HG02973 (cell line): Measurements from ENCODE around the gene ARID5A.

Source experiments
- ATAC-seq: cut with Tn5 transposase; IDR thresholded peaks from one replicate; pipeline ENCODE4 v1.9.1; 2021; ENCODE audit warnings: moderate library complexity; ENCODE audit not compliant: unreplicated experiment

ARID5A gene

GRCh38 chr2:96538487-96539214, 2.1 kb downstream of the ARID5A start:
- ATAC-seq: no peak

DNA sequence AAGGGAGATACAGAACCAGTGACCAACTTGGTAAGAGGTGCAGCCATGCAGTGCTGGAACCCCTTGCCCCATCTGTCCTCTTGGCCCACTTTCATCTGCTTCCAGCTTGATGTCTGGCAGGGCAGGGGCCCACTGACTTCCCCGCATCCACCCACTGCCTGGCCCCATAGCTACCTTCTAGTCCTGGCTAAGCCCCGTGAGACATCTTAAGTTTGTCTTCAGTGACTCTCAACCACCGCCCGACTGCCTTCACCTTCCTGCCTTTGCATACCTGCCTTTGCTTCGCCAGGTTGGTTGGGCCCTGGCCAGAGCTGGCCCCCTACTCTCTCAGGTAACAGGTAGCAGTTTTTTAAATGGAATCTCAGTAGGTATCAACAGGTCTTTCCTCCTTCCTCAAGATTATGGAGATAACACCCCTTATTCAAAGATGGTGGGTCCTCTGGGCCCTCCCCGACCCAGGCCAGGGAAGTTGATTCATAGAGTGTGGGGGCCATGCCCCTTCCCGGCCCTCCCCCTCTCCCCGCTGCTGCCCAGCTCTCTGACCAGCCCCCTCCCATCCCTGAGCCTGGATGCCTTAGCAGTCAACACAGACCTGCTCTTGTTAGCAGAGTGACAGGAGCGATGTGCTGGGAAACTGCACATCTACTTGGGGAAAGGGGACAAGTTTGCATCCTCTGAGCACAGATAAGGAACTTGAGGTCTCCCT, 2.8 kb downstream of the ARID5A start:
- no peak for ATAC-seq

DNA sequence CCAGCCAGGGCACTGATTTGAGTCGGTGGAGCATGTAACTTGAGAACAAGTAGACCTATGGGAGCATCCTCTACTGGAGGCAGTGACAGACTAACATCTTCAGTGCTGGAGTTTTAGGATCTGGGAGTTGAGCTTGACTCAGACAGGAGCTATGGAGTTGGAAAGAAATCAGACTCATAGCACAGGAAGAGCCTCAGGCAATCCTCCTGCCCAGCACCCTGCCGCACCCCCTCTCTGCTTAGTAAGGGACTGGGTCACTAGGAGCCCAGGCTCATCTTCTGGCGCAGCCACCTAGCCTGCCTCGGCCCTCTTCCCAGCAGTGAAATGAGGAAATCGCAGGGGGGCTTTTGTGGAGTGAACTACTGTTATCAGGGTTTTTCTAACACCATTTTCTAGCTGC, 3.6 kb downstream of the ARID5A start:
- ATAC-seq: no peak

- no peak for ATAC-seq
These were observed 5.0 kb downstream of the ARID5A start for GRCh38 chr2:96541398-96542152.

DNA sequence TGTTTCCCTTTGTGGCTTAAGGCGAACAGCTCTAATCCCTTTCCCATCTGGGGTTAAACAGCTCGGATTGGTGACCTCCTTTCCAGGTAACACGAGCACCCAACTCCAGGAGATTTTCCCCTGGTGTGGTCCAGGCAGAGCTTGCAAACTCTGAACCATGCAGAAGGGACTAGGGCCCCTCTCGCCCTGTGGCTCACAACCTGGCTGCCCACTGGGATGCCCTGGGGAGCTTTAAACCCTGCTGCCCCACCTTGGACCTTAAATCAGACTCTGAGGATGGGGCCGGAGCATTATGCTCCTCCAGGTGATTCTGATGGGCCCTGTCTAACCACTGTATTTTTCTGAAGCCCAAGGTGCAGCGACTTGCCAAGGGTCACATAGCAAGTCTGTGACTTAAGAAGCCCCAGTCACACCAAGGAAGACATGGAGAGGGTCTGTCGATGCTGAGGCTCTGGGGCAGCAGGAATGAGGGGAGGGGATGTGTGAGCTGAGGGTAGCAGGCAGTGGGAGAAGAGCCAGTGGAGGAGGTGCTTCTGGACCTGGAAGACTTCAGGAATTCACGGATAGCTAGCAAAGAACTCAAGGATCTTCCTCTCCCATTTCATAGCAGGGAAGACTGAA, 5.9 kb downstream of the ARID5A start:
- no peak for ATAC-seq

DNA sequence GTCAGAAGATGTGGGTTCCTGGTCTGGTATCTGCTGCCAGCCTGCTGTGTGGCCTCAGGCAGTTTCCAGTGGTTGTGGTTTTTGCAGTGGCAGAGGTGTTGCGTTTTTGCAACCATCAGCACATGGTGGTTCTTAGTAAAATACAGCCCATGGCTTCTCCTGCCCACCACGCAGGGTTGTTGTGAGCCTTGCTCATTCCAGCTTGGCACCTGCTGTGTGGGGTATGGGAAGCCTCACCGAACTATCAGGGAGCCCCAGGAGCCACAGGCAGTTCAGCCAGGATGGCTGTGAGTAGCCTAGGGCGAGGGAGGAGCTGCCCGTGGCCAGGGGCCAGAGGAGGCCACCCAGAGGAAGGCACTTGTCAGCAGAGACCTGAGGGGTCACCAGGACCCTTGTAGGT, 9.8 kb downstream of the ARID5A start:
- no peak for ATAC-seq

GRCh38 chr2:96546797-96547196, 10.2 kb downstream of the ARID5A start:
- ATAC-seq: no peak

DNA sequence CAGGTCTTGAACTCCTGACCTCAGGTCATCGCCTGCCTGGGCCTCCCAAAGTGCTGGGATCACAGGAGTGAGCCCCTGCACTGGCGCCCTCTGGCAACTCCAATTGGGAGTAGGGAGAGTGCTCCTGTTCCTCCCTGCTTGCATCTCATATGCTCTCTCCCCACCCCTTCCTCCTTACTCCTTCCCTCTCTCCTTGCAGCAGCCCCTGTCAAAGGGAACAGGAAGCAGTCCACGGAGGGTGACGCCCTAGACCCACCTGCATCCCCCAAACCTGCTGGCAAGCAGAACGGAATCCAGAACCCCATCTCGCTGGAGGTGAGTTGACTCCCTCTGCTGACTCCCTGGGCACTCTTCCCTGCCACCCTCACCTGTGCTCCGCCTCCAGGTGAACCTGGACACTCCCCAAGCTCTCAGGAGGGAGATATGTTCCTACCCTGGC, 10.7 kb downstream of the ARID5A start:
- ATAC-seq: no peak

DNA sequence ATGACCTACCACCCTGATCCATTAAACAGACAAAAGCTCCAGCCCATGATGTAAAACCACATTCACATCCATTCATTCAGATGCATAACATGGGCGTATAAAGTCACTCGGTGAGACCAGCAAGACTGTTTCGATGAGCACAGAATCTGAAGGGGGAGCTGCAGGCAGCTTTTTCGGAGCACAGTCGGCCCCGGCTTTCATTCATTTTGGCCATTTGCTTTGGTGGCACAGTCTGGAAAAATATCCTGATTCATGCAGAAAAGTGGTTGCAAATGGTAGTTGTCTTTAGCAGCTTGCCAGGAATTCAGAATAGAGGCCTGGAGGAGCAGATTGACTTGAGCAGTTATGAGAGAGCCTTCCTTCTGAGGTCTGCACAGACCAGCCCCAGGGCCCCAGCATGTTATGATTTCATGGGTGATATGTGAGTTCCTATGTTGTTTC, 11.2 kb downstream of the ARID5A start:
- ATAC-seq: no peak

GRCh38 chr2:96548558-96549465, 12.3 kb downstream of the ARID5A start:
- no peak for ATAC-seq

GRCh38 chr2:96549466-96549785, 12.9 kb downstream of the ARID5A start:
- ATAC-seq: no peak

GRCh38 chr2:96549967-96550786, 13.6 kb downstream of the ARID5A start:
- no peak for ATAC-seq

- ATAC-seq: no peak
These were observed 14.4 kb downstream of the ARID5A start for GRCh38 chr2:96550787-96551604.

- ATAC-seq: no peak
These were observed 15.2 kb downstream of the ARID5A start for GRCh38 chr2:96551605-96552314.

GRCh38 chr2:96552315-96553175, 16.0 kb downstream of the ARID5A start:
- ATAC-seq: no peak

- ATAC-seq: no peak
These were observed 16.8 kb downstream of the ARID5A start for GRCh38 chr2:96553176-96553956.
